Activated CD8-positive, alpha-beta memory T cell treated with anti-CD3 and anti-CD28 coated beads, Interleukin-2, amount 50 U/mL, for 1 hour (primary cell): ENCODE data around the gene DOCK11.
"Not testable (repeated sequence)": the region's sequence is repeated elsewhere in the genome, so short reads cannot be mapped to it uniquely, and the experiment has no call there.

Experiments
- DNase-seq: peaks from one replicate; pipeline ENCODE4 v3.0.0-alpha.2; 2020; ENCODE audit errors: extremely low read depth

Gene DOCK11

GRCh38 chrX:118495061-118495921, at the start of gene DOCK11:
Gene DOCK11 (plus strand): TSS chrX:118495815. CDS start chrX:118495972, 157 bp downstream.
- peak; percentile 51 for DNase-seq

GRCh38 chrX:118448273-118448783, 47.3 kb upstream of the DOCK11 start:
- DNase-seq, result no peak

GRCh38 chrX:118455013-118455412, 40.6 kb upstream of the DOCK11 start:
- DNase-seq, result no peak

GRCh38 chrX:118459494-118459893, 36.1 kb upstream of the DOCK11 start:
- peak; percentile 8 for DNase-seq

GRCh38 chrX:118464501-118464900, 31.1 kb upstream of the DOCK11 start:
- DNase-seq, result no peak

GRCh38 chrX:118468122-118468521, 27.5 kb upstream of the DOCK11 start:
- no peak for DNase-seq

GRCh38 chrX:118470721-118471347, 24.8 kb upstream of the DOCK11 start:
- not testable (repeated sequence) for DNase-seq

- DNase-seq, result no peak
Measured at GRCh38 chrX:118474586-118474985, 21.0 kb upstream of the DOCK11 start.

GRCh38 chrX:118475903-118476302, 19.7 kb upstream of the DOCK11 start:
- no peak for DNase-seq

- DNase-seq, result no peak
Measured at GRCh38 chrX:118480172-118480571, 15.4 kb upstream of the DOCK11 start.

- not testable (repeated sequence) for DNase-seq
Measured at GRCh38 chrX:118482384-118482783, 13.2 kb upstream of the DOCK11 start.

GRCh38 chrX:118484216-118484903, 11.3 kb upstream of the DOCK11 start:
- DNase-seq, result no peak

- not testable (repeated sequence) for DNase-seq
Measured at GRCh38 chrX:118486693-118487092, 8.9 kb upstream of the DOCK11 start.

- DNase-seq, result no peak
Measured at GRCh38 chrX:118493016-118493415, 2.6 kb upstream of the DOCK11 start.

GRCh38 chrX:118493653-118494297, 1.8 kb upstream of the DOCK11 start:
- DNase-seq, result no peak

GRCh38 chrX:118495958-118496762, 545 bp downstream of the DOCK11 start:
- DNase-seq, result peak; percentile 48

- DNase-seq, result no peak
Measured at GRCh38 chrX:118496763-118497079, 1.1 kb downstream of the DOCK11 start.

- DNase-seq, result no peak
Measured at GRCh38 chrX:118497180-118497818, 1.7 kb downstream of the DOCK11 start.

GRCh38 chrX:118498351-118498750, 2.7 kb downstream of the DOCK11 start:
- DNase-seq, result no peak

GRCh38 chrX:118498755-118499154, 3.1 kb downstream of the DOCK11 start:
- no peak for DNase-seq

- DNase-seq, result no peak
Measured at GRCh38 chrX:118499295-118499694, 3.7 kb downstream of the DOCK11 start.
